Measurements from ENCODE around the gene LYZL6. TPM values are rescaled to one million over a fixed set of nuclear protein-coding genes. Genes with fewer than 3 reads are reported as not detected.

Gene LYZL6
- total RNA-seq, 4 donors from 2014 or later = not detected

DNA sequence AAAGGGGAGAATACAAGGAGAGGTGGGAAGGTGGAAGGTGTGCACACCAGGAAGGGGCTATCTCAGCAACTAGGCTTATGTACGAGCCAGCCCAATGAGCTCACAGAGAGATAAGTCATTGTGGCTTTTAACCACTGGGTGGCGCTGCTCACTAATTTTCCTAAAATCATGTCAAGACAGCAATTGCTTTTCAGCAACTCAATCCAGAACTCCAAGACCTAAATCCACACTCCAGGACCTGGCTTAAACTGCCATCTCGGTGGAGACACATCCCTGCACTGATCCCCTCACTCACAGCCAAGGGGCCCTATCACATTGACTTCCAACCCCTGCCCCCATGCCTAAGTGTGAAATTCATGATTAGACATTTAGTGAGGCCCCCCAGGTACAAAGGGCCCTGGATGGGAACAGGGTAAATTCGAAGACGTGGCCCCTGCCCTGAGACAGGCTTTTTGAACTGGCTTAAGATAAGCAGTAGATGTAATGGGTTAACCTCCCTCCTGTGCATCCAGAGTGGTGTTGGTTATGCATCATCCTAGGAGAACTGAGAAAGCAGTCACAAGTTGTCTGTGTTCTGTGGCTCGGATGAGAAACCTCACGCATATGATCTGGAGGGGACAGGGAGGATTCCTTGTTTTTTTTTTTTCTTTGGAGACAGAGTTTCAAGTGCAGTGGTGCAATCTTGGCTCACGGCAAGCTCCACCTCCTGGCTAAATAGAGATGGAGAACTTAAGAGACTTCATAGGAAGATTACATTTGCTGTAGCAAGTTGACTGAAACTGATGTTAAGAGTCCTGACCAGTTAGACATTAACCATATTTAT, 26.3 kb upstream of the LYZL6 start:
- DNase-seq (ENCODE audit: low spot score) = peak; percentile 74
- TF ChIP-seq, protein P1, sequence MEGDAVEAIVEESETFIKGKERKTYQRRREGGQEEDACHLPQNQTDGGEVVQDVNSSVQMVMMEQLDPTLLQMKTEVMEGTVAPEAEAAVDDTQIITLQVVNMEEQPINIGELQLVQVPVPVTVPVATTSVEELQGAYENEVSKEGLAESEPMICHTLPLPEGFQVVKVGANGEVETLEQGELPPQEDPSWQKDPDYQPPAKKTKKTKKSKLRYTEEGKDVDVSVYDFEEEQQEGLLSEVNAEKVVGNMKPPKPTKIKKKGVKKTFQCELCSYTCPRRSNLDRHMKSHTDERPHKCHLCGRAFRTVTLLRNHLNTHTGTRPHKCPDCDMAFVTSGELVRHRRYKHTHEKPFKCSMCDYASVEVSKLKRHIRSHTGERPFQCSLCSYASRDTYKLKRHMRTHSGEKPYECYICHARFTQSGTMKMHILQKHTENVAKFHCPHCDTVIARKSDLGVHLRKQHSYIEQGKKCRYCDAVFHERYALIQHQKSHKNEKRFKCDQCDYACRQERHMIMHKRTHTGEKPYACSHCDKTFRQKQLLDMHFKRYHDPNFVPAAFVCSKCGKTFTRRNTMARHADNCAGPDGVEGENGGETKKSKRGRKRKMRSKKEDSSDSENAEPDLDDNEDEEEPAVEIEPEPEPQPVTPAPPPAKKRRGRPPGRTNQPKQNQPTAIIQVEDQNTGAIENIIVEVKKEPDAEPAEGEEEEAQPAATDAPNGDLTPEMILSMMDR (IDR thresholded peaks at IDR 0.05) = peak in 2 of 3 donors; percentile 46 to 53

DNA sequence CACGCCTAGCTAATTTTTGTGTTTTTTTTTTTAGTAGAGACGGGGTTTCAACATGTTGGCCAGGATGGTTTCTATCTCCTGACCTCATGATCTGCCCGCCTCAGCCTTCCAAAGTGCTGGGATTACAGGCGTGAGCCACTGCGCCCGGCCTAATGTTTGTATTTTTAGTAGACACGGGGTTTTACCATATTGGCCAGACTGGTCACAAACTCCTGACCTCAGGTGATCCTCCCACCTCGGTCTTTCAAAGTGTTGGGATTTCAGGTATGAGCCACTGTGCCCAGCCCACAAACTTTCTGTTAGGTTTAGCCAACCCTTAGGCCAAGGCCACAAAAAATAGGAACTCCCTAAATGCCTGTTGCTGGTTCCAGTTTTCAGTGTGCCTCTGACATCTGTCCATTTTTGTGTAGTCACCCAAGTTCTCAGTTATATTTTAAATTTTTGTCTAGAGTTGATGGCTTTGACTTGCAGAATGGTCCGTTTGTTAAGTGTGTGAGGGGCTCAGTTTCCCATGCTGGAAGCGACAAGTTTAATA, 25.1 kb upstream of the LYZL6 start:
- no peak for ATAC-seq (ENCODE audit: low FRiP score)

More for the DNA sequence above, 26.3 kb upstream of the LYZL6 start:
- peak; percentile 14 for ATAC-seq (ENCODE audit: low FRiP score)

DNA sequence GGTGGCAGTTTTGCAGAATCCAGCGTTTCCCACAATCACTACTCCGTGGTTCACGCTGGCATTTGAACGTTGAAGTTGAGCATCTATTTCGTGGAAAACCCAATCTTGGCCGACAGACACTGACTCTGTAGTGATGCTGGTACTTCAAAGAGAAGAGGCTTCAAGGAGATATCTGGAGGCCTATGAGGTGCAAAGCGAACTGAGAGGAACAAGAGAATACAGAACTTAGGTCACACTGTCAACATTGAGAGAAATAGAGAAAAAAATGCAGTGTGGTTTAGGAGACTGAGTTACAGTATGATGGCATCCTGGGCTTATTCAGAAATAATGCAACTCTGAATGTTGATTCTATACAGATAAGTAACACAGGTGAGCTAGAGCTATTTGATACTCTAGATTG, 21.8 kb upstream of the LYZL6 start:
- ATAC-seq (ENCODE audit: low FRiP score) = no peak

More for the DNA sequence above, 25.1 kb upstream of the LYZL6 start:
- DNase-seq (ENCODE audit: low spot score) = no peak
- TF ChIP-seq, protein P1 (IDR thresholded peaks at IDR 0.05) = no peak

DNA sequence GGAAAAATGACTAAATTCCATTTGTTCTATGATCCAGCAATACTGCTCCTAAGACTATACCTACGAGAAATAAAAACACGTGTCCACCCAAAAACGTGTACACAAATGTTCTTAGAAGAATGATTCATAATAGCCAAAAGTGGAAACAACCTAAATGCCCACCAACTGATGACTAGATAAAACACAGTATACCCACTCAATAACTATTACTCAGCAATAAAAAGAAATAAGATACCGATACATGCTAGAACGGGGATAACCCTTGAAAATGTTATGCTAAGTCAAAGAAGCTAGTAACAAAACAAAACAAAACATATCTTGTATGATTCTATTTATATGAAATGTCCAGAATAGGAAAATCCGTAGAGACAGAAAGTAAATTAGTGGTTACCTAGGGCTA, 20.1 kb upstream of the LYZL6 start:
- DNase-seq (ENCODE audit: low spot score) = no peak
- no peak for ATAC-seq (ENCODE audit: low FRiP score)
- TF ChIP-seq, protein P1 (IDR thresholded peaks at IDR 0.05) = no peak

More for the DNA sequence above, 21.8 kb upstream of the LYZL6 start:
- DNase-seq (ENCODE audit: low spot score) = no peak
- TF ChIP-seq, protein P1 (IDR thresholded peaks at IDR 0.05) = no peak

DNA sequence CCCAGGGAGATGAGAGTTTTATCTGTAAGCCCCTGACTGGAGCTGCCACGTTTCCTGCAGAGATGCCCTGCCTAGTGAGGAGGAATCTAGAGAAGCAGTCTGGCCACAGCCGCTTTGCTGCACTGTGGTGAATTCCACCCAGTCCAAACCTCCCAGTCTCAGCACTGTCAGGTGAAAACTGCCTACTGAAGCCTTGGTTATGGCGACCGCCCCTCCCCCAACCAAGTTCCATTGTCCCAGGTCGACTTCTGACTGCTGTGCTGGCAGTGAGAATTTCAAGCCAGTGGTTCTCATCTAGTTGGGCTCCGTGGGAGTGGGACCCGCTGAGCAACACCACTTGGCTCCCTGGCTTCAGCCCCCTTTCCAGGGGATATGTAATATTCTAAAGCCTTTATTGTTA, 10.2 kb upstream of the LYZL6 start:
- ATAC-seq (ENCODE audit: low FRiP score) (no peak), DNase-seq (ENCODE audit: low spot score) (no peak)
- TF ChIP-seq, protein P1 (IDR thresholded peaks at IDR 0.05) = no peak

DNA sequence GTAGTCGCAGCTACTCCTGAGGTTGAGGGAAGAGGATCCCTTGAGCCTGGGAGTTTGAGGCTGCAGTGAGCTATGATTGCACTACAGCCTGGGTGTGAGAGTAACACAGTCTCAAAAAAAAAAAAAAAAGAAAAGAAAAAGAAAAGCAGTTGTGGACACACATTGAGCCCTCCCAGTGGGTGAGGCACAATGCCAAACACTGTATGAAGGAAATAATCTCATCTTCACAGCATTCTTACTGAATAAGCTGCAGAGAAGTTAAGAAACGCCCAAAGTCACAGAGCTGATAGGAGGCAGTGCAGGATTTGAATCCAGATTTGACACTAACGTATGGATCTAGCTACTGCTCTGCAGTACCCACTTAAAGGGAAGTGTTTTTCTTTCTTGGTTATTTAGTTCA, 5.9 kb upstream of the LYZL6 start:
- DNase-seq (ENCODE audit: low spot score) = no peak
- no peak for ATAC-seq (ENCODE audit: low FRiP score)
- TF ChIP-seq, protein P1 (IDR thresholded peaks at IDR 0.05) = no peak

DNA sequence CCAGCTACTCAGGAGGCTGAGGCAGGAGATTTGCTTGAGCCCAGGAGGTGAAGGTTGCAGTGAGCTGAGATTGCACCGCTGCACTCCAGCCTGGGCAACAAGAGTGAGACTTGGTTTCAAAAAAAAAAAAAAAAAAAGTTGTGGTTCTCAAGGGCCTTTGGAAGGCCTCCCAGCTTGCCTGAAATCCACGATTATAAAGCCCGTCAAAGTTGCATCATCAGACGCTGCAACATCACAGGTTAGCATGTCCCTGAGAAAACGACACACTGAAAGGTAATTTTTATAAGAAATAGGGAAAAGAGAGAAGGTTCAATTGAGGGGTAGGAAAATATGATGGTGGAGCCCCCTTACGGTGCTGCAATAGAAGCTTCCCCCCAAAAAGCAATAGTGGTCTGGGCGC, 4.6 kb upstream of the LYZL6 start:
- DNase-seq (ENCODE audit: low spot score) (no peak), ATAC-seq (ENCODE audit: low FRiP score) (no peak)
- TF ChIP-seq, protein P1 (IDR thresholded peaks at IDR 0.05) = no peak

All from omental fat pad (tissue), 4 donors.